ENCODE results near the gene C17orf67.

C17orf67 gene

GRCh38 chr17:56781906-56782305 lies 51.8 kb downstream of the C17orf67 start:
- H3K4me1 Mint-ChIP-seq (ENCODE audit: low read depth) = peaks cover 37% of the 10 kb centered on the region
- H3K4me3 Mint-ChIP-seq = peak overlapping the region; percentile 4
- H3K27ac Mint-ChIP-seq = no peak overlapping the region
- H3K36me3 Mint-ChIP-seq (ENCODE audit: low read depth) = no peaks in the 10 kb centered on the region
- peaks cover 6% of the 10 kb centered on the region for H3K27me3 Mint-ChIP-seq (ENCODE audit: low read depth)
- H3K9me3 Mint-ChIP-seq = no peaks in the 10 kb centered on the region

- H3K27ac Mint-ChIP-seq = peak overlapping the region; percentile 88
- peaks cover 23% of the 10 kb centered on the region for H3K4me1 Mint-ChIP-seq (ENCODE audit: low read depth)
- no peaks in the 10 kb centered on the region for H3K36me3 Mint-ChIP-seq (ENCODE audit: low read depth)
- H3K27me3 Mint-ChIP-seq (ENCODE audit: low read depth) = peaks cover 6% of the 10 kb centered on the region
- no peaks in the 10 kb centered on the region for H3K9me3 Mint-ChIP-seq
- peak overlapping the region; percentile 87 for H3K4me3 Mint-ChIP-seq
Observed at GRCh38 chr17:56779898-56780777, 53.6 kb downstream of the C17orf67 start.

DNA sequence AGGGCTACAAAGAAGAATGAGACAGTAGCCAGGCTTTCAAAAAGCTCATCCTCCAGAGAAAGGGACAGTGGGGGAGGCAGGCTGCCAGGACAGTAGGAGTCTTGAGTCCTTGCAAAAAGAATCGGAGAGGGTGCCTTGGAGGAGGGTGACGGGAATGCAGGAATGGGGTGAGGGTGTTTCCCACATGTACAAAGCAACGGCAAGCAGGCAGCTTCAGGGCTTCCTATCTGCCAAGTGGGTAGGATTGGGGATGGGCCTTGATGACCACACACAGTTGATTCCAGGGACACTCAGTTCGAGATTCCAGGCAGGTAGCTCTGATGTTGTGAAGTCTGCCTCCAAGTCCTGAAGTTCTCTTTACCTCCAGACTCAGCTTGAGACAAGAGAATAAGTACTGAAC lies 54.4 kb downstream of the C17orf67 start:
- Mint-ChIP-seq H3K27ac (peak overlapping the region; percentile 88), H3K4me3 (peak overlapping the region; percentile 87), H3K4me1 (ENCODE audit: low read depth) (peaks cover 20% of the 10 kb centered on the region), H3K27me3 (ENCODE audit: low read depth) (peaks cover 6% of the 10 kb centered on the region), H3K9me3 (no peaks in the 10 kb centered on the region), H3K36me3 (ENCODE audit: low read depth) (no peaks in the 10 kb centered on the region)

DNA sequence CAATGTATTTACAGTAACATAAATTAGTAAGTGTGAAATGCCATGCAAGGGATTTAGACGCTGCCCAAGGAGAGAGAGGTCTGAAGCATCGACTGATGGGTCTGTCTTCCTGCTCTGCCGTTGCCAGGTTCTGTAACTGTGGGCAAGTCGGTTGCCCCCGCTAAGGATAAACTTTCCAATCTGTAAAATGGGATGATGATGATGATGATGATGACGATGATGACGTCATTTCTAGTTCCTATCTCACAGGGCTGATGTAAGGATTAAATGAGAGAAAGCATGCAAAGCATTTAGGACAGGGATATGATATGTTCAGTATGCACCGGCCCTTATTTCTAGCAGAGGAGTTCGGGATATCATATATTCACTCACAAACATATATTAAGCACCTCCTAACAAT lies 54.8 kb downstream of the C17orf67 start:
- Mint-ChIP-seq H3K36me3 (ENCODE audit: low read depth) (no peaks in the 10 kb centered on the region), H3K4me1 (ENCODE audit: low read depth) (peaks cover 20% of the 10 kb centered on the region), H3K27me3 (ENCODE audit: low read depth) (peaks cover 6% of the 10 kb centered on the region), H3K9me3 (no peaks in the 10 kb centered on the region), H3K4me3 (peak overlapping the region; percentile 41), H3K27ac (peak overlapping the region; percentile 20)

DNA sequence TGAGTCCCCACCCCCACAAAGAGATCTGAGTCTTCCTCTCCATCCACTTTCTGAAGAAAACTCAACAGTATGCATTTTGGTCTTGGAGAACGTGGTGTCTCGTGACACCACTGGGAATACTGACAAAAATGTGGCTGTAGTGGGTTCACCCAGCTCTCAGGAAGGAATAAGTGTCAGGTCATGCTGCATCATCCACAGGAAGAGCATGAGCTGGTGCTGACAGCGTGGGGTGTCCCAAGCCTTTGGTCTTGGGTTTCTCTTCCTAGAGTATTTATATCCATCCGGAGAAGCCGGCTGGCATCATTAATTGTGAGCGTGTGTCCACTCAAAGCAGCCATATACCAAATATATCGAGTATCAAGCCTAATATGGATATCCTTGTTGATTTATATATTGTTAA lies 55.9 kb downstream of the C17orf67 start:
- no peak overlapping the region for H3K4me3 Mint-ChIP-seq

DNA sequence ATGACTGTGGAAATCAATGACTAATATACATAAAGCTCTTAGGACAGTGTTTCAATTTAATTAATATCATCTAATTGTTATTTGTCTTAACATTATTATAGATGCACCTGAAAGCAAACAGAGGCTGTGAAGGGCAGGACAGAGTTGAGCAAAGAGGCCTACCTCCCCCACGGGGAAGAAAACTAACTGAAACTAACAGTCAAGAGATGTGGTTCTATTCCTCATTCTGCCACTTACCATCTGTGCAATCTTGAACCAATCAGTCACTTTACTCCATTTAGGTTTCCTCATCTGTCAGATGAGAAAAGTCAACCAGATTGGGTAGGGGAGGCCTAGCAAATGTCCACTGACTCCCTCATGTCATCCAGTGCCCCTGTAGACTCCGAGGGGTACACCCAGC lies 59.1 kb downstream of the C17orf67 start:
- peaks cover 14% of the 10 kb centered on the region for H3K4me1 Mint-ChIP-seq (ENCODE audit: low read depth)
- H3K36me3 Mint-ChIP-seq (ENCODE audit: low read depth) = no peaks in the 10 kb centered on the region

More for the DNA sequence above, 55.9 kb downstream of the C17orf67 start:
- Mint-ChIP-seq H3K27me3 (ENCODE audit: low read depth) (peaks cover 6% of the 10 kb centered on the region), H3K9me3 (no peaks in the 10 kb centered on the region), H3K4me1 (ENCODE audit: low read depth) (peaks cover 20% of the 10 kb centered on the region), H3K36me3 (ENCODE audit: low read depth) (no peaks in the 10 kb centered on the region), H3K27ac (no peak overlapping the region)

GRCh38 chr17:56773124-56773523 lies 60.6 kb downstream of the C17orf67 start:
- no peaks in the 10 kb centered on the region for H3K27me3 Mint-ChIP-seq (ENCODE audit: low read depth)
- H3K4me1 Mint-ChIP-seq (ENCODE audit: low read depth) = peaks cover 3% of the 10 kb centered on the region
- no peak overlapping the region for H3K27ac Mint-ChIP-seq
- H3K4me3 Mint-ChIP-seq = no peak overlapping the region
- no peaks in the 10 kb centered on the region for H3K9me3 Mint-ChIP-seq
- no peaks in the 10 kb centered on the region for H3K36me3 Mint-ChIP-seq (ENCODE audit: low read depth)

More for the DNA sequence above, 59.1 kb downstream of the C17orf67 start:
- Mint-ChIP-seq H3K9me3 (no peaks in the 10 kb centered on the region), H3K27ac (no peak overlapping the region), H3K27me3 (ENCODE audit: low read depth) (no peaks in the 10 kb centered on the region), H3K4me3 (no peak overlapping the region)

DNA sequence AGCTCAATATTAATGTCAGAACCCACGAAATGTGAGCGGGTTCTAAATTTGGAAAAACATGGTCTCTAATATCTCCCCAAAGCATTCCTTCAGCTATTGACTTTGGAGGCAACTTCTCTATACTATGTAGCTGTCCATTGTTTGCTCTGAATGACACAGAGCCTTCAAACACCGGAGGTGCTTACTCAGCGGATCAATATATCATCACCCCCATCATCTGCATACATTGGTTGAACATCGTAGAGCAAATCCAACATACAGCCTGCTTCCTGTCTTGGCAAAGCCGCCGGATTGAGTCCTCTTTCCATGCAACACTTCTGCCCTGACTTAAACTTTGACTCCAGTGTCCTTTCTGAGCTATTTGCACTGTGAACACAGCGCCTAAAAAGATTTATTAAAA lies 61.3 kb downstream of the C17orf67 start:
- no peaks in the 10 kb centered on the region for H3K36me3 Mint-ChIP-seq (ENCODE audit: low read depth)
- H3K27ac Mint-ChIP-seq = no peak overlapping the region
- no peaks in the 10 kb centered on the region for H3K27me3 Mint-ChIP-seq (ENCODE audit: low read depth)
- no peak overlapping the region for H3K4me3 Mint-ChIP-seq
- H3K9me3 Mint-ChIP-seq = no peaks in the 10 kb centered on the region
- H3K4me1 Mint-ChIP-seq (ENCODE audit: low read depth) = peaks cover 2% of the 10 kb centered on the region

DNA sequence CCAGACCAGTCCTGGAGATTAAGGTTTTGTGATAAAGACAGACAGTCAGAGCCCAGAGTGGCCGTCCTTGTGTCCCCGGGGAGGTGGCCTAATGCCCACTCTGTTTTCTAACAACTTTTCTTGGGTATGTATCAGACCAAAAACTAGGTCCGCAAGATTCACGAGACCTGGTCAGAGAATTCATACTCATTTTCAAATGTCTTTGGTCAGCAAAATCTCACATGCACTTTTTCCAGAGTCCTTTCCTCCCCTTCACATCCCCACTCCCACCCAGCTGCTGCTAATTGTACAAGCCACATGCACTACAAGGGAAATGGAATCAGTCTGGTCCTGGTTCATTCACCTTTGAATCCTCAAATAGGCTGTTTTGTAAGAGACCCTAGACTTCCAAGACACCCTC lies 61.7 kb downstream of the C17orf67 start:
- H3K36me3 Mint-ChIP-seq (ENCODE audit: low read depth) = no peaks in the 10 kb centered on the region
- no peaks in the 10 kb centered on the region for H3K4me1 Mint-ChIP-seq (ENCODE audit: low read depth)
- no peak overlapping the region for H3K4me3 Mint-ChIP-seq
- H3K27me3 Mint-ChIP-seq (ENCODE audit: low read depth) = no peaks in the 10 kb centered on the region
- no peaks in the 10 kb centered on the region for H3K9me3 Mint-ChIP-seq
- H3K27ac Mint-ChIP-seq = no peak overlapping the region

- Mint-ChIP-seq H3K4me3 (no peak overlapping the region), H3K36me3 (ENCODE audit: low read depth) (no peaks in the 10 kb centered on the region), H3K4me1 (ENCODE audit: low read depth) (no peaks in the 10 kb centered on the region), H3K27ac (no peak overlapping the region), H3K9me3 (no peaks in the 10 kb centered on the region), H3K27me3 (ENCODE audit: low read depth) (no peaks in the 10 kb centered on the region)
Observed at GRCh38 chr17:56771563-56771962, 62.2 kb downstream of the C17orf67 start.

DNA sequence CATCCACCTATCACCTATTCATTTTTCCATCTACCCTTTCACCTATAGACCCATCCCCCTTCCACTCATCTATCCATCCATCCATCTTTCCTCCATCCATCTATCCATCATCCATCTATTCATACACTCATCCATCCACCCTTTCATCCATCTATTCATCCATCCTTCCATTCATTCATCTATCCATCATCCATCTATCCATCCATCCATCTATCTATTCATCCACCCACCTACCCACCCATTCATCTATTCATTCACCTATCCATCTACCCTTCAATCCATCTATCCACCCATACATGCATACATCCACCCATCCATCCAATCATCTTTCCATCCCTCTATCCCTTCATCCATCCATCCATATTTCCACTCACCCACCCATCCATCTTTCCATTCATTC lies 63.3 kb downstream of the C17orf67 start:
- Mint-ChIP-seq H3K9me3 (no peaks in the 10 kb centered on the region), H3K4me3 (no peak overlapping the region), H3K4me1 (ENCODE audit: low read depth) (no peaks in the 10 kb centered on the region), H3K27me3 (ENCODE audit: low read depth) (peaks cover 3% of the 10 kb centered on the region), H3K27ac (no peak overlapping the region), H3K36me3 (ENCODE audit: low read depth) (no peaks in the 10 kb centered on the region)

GRCh38 chr17:56765449-56765848 lies 68.3 kb downstream of the C17orf67 start:
- H3K4me1 Mint-ChIP-seq (ENCODE audit: low read depth) = peaks cover 8% of the 10 kb centered on the region
- H3K36me3 Mint-ChIP-seq (ENCODE audit: low read depth) = no peaks in the 10 kb centered on the region
- H3K4me3 Mint-ChIP-seq = no peak overlapping the region
- no peak overlapping the region for H3K27ac Mint-ChIP-seq
- no peaks in the 10 kb centered on the region for H3K9me3 Mint-ChIP-seq
- peaks cover 3% of the 10 kb centered on the region for H3K27me3 Mint-ChIP-seq (ENCODE audit: low read depth)

- H3K9me3 Mint-ChIP-seq = no peaks in the 10 kb centered on the region
- peaks cover 3% of the 10 kb centered on the region for H3K27me3 Mint-ChIP-seq (ENCODE audit: low read depth)
- H3K36me3 Mint-ChIP-seq (ENCODE audit: low read depth) = no peaks in the 10 kb centered on the region
- peak overlapping the region; percentile 12 for H3K4me3 Mint-ChIP-seq
- H3K4me1 Mint-ChIP-seq (ENCODE audit: low read depth) = peaks cover 8% of the 10 kb centered on the region
- peak overlapping the region; percentile 41 for H3K27ac Mint-ChIP-seq
Observed at GRCh38 chr17:56762988-56763387, 70.7 kb downstream of the C17orf67 start.

- H3K27ac Mint-ChIP-seq = no peak overlapping the region
- no peak overlapping the region for H3K4me3 Mint-ChIP-seq
- H3K9me3 Mint-ChIP-seq = no peaks in the 10 kb centered on the region
- peaks cover 8% of the 10 kb centered on the region for H3K4me1 Mint-ChIP-seq (ENCODE audit: low read depth)
- no peaks in the 10 kb centered on the region for H3K36me3 Mint-ChIP-seq (ENCODE audit: low read depth)
- peaks cover 7% of the 10 kb centered on the region for H3K27me3 Mint-ChIP-seq (ENCODE audit: low read depth)
Observed at GRCh38 chr17:56762144-56762543, 71.6 kb downstream of the C17orf67 start.

- Mint-ChIP-seq H3K4me1 (ENCODE audit: low read depth) (peaks cover 13% of the 10 kb centered on the region), H3K9me3 (no peaks in the 10 kb centered on the region), H3K4me3 (no peak overlapping the region), H3K36me3 (ENCODE audit: low read depth) (no peaks in the 10 kb centered on the region), H3K27ac (no peak overlapping the region), H3K27me3 (ENCODE audit: low read depth) (peaks cover 7% of the 10 kb centered on the region)
Observed at GRCh38 chr17:56761387-56761786, 72.3 kb downstream of the C17orf67 start.

Measured in T-helper 1 cell treated with Interleukin-12 subunit alpha and Interleukin-12 subunit beta and Interleukin-4 antibody, amounts not matched to agents 30 μg/mL and 1 μg/mL, for 36 hours (primary cell).